Lower lobe of right lung (tissue), 2 donors: ENCODE results near the gene VPS54. TPM values are rescaled to one million over a fixed set of nuclear protein-coding genes. Genes with fewer than 3 reads are reported as not detected.

ENCODE experiments used
- ATAC-seq, 2 donors: fragments of 200-7000 bp; cut with Tn5 transposase; one replicate each; pipeline ENCODE4 v1.9.1; 2020 to 2022; ENCODE audit warnings: mild to moderate bottlenecking in 2 of 2, moderate library complexity in 2 of 2
- DNase-seq: peaks from one replicate; pipeline ENCODE4 v3.0.0-alpha.2; 2020
- H3K27ac ChIP-seq: fragments of 200-600 bp; one replicate; pipeline ENCODE4 v1.8.0; 2022
- H3K27me3 ChIP-seq: fragments of 200-600 bp; one replicate; pipeline ENCODE4 v1.8.0; 2022; ENCODE audit warnings: low read depth
- H3K36me3 ChIP-seq: fragments of 200-600 bp; one replicate; pipeline ENCODE4 v1.8.0; 2022; ENCODE audit warnings: mild to moderate bottlenecking
- H3K4me1 ChIP-seq: fragments of 200-600 bp; one replicate; pipeline ENCODE4 v1.8.0; 2022
- H3K4me3 ChIP-seq: fragments of 200-600 bp; one replicate; pipeline ENCODE4 v1.8.0; 2022; ENCODE audit warnings: mild to moderate bottlenecking
- H3K9me3 ChIP-seq: fragments of 200-600 bp; one replicate; pipeline ENCODE4 v1.8.0; 2022
- intact Hi-C: fragments of 100-400 bp; cut with DNase I; formaldehyde crosslinking; loops from one replicate; pipeline ENCODE4 v1.11.0; 2022
- total RNA-seq: library from RNA; stranded (reverse); fragmentation: NEBNext Ultra II Directional; extraction: Animal tissue kit (Norgen Biotek cat#: 25700); gene quantifications from one replicate; pipeline ENCODE4 v1.2.1, GENCODE V29; 2021
- TF ChIP-seq, protein P1 (sequence below): fragments of 200-600 bp; IDR thresholded peaks from one replicate; pipeline ENCODE4 v1.8.0; 2022; ENCODE audit warnings: antibody characterized with exemption, mild to moderate bottlenecking
- donor health status: DM: no; HTN: yes; CAD: no; lungs with severe emphysema.

VPS54 gene
- total RNA-seq, 1 donor from 2014 or later: 26.7 TPM

DNA sequence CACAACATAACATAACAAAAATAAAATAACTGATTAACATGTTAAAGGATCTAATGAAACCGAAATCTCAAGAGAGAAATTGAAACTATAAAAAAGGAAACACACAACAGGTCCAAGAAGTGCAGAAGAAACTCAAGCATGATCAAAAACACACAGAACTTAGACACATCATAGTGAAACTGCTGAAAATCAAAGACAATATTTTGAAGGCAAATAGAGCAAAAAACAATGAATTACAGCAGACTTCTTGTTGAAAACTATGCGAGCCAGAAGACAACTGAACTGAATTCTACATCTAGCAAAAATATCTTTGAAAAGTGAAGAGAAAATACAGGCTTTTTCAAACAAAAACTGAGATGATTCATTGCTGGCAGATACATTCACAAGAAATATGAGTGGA, 116.2 kb downstream of the VPS54 start:
- Histone ChIP-seq H3K4me3 (no peak overlapping the region), H3K27ac (no peak overlapping the region), H3K4me1 (no peaks in the 10 kb centered on the region), H3K27me3 (no peaks in the 10 kb centered on the region), H3K9me3 (peaks cover 20% of the 10 kb centered on the region), H3K36me3 (peaks cover 40% of the 10 kb centered on the region)
- no peak for ATAC-seq
- intact Hi-C loops: no loop called here
- TF ChIP-seq, protein P1, sequence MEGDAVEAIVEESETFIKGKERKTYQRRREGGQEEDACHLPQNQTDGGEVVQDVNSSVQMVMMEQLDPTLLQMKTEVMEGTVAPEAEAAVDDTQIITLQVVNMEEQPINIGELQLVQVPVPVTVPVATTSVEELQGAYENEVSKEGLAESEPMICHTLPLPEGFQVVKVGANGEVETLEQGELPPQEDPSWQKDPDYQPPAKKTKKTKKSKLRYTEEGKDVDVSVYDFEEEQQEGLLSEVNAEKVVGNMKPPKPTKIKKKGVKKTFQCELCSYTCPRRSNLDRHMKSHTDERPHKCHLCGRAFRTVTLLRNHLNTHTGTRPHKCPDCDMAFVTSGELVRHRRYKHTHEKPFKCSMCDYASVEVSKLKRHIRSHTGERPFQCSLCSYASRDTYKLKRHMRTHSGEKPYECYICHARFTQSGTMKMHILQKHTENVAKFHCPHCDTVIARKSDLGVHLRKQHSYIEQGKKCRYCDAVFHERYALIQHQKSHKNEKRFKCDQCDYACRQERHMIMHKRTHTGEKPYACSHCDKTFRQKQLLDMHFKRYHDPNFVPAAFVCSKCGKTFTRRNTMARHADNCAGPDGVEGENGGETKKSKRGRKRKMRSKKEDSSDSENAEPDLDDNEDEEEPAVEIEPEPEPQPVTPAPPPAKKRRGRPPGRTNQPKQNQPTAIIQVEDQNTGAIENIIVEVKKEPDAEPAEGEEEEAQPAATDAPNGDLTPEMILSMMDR: no peak
- DNase-seq: no peak

- TF ChIP-seq, protein P1: no peak
- intact Hi-C loops: no loop called here
- ATAC-seq (no peak), DNase-seq (no peak)
- H3K27me3 ChIP-seq: no peaks in the 10 kb centered on the region
- no peaks in the 10 kb centered on the region for H3K4me1 ChIP-seq
- H3K36me3 ChIP-seq: peaks cover 48% of the 10 kb centered on the region
- H3K9me3 ChIP-seq: peaks cover 20% of the 10 kb centered on the region
- H3K4me3 ChIP-seq: no peak overlapping the region
- no peak overlapping the region for H3K27ac ChIP-seq
Observed at GRCh38 chr2:63902149-63902548, 117.1 kb downstream of the VPS54 start.

DNA sequence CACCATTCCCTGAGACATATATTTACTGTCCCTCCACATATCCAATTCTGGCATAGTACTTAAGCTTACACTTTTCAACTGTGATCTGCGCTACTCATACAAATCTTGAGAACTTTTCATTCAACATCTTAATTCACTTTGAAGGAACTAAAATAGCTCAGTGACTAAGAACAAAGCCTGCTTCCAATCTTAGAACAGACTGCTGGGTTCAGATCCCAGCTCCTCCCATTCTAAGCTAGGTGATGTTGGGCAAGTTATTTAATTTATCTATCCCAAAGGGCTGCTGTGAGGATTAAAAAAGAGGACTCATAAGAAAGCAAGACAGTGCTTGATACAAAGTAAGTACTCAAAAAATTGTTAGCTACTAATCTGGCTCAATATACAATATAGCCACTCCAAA, 119.6 kb downstream of the VPS54 start:
- H3K4me3 ChIP-seq: no peak overlapping the region
- no peak for DNase-seq
- H3K27me3 ChIP-seq: no peaks in the 10 kb centered on the region
- no peak overlapping the region for H3K27ac ChIP-seq
- TF ChIP-seq, protein P1: no peak
- H3K4me1 ChIP-seq: no peaks in the 10 kb centered on the region
- no peak for ATAC-seq
- H3K9me3 ChIP-seq: peaks cover 11% of the 10 kb centered on the region
- H3K36me3 ChIP-seq: peaks cover 65% of the 10 kb centered on the region
- intact Hi-C loops: no loop called here

DNA sequence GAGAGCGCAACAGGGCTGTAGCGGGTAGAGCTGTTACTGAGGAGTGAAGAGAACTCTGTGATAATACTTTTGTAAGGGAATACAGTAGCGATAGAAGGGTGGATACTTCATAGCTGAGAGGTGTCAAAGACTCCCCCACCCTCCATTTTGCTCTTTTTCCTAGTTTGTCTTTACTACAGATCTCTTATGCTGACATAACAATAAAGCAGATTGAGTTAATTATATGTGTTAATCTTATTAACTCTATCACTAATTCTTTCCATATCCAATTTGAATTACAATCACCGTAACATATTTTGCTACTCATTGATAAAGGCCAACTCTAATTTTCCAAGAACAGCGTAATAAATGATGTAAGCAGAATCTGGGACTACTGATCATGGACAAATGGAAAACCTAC, 120.4 kb downstream of the VPS54 start:
- no peak for ATAC-seq
- no peaks in the 10 kb centered on the region for H3K4me1 ChIP-seq
- intact Hi-C loops: no loop called here

DNA sequence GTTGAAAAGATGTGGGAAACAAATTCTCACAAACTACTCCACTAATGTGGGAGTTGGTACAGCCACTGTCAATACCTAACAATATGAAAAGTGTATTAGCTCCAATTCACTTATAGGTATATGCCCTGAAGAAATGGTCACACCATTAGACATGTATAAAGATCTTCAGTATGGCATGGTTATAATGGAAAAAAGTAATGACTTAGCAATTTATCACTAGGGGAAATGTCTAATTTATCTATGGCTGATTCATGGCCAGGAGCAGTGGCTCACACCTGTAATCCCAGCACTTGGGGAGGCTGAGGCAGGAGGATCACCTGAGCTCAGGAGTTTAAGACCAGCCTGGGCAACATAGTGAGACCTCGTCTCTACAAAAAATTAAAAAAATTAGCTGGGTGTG, 125.1 kb downstream of the VPS54 start:
- TF ChIP-seq, protein P1: no peak
- Histone ChIP-seq H3K27me3 (no peaks in the 10 kb centered on the region), H3K27ac (no peak overlapping the region), H3K4me3 (no peak overlapping the region), H3K36me3 (peaks cover 96% of the 10 kb centered on the region), H3K4me1 (no peaks in the 10 kb centered on the region), H3K9me3 (no peaks in the 10 kb centered on the region)
- ATAC-seq: no peak
- no peak for DNase-seq
- intact Hi-C loops: no loop called here

More for the DNA sequence above, 120.4 kb downstream of the VPS54 start:
- Histone ChIP-seq H3K36me3 (peaks cover 73% of the 10 kb centered on the region), H3K27ac (no peak overlapping the region), H3K27me3 (no peaks in the 10 kb centered on the region), H3K4me3 (no peak overlapping the region), H3K9me3 (peaks cover 11% of the 10 kb centered on the region)
- TF ChIP-seq, protein P1: no peak
- no peak for DNase-seq

- H3K4me1 ChIP-seq: no peaks in the 10 kb centered on the region
- no peak overlapping the region for H3K27ac ChIP-seq
- no peaks in the 10 kb centered on the region for H3K9me3 ChIP-seq
- no peak for DNase-seq
- no peak for ATAC-seq
- TF ChIP-seq, protein P1: no peak
- no peak overlapping the region for H3K4me3 ChIP-seq
- H3K36me3 ChIP-seq: peaks cover 94% of the 10 kb centered on the region
- intact Hi-C loops: no loop called here
- H3K27me3 ChIP-seq: no peaks in the 10 kb centered on the region
Observed at GRCh38 chr2:63893163-63893562, 126.1 kb downstream of the VPS54 start.
